NT2/D1 (cell line): ENCODE results near the gene MRPS24.

Experiments
- YY1 ChIP-seq: IDR thresholded peaks from 2 replicates; pipeline ENCODE4 v1.6.1; 2011; ENCODE audit not compliant: insufficient read length, insufficient read depth
- ZNF274 ChIP-seq: IDR thresholded peaks from 2 replicates; pipeline ENCODE4 v1.6.1; 2011; ENCODE audit warnings: mild to moderate bottlenecking, low read depth, low read length

DNA sequence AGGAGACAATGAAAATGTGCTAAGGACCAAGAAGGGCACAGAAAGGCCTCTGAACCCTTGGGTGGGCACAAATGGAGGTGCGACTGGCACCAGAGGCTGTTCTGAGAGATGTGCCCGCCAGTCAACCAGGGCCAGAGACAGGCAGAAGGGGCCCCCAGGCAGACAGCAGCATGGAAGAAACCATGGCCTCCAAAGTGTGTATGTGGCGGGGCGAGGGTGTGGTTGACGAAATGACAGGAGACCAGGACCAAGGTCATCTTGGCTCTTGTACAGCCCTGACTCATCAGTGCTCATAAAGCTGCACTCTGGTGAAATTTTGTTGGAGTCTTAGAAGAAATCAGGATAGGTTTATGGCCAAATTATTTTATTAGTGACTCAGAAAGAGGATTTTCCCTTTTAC lies 4.0 kb upstream of the MRPS24 start:
- no peak for TF ChIP-seq YY1
- TF ChIP-seq ZNF274 = no peak
